HUES48 (cell line): ENCODE measurements around the gene HK1.
"Not testable (repeated sequence)": the region's sequence is repeated elsewhere in the genome, so short reads cannot be mapped to it uniquely, and the experiment has no call there.

Experiments used
- H3K27ac ChIP-seq: one replicate; pipeline ENCODE4 v1.7.0; 2013; ENCODE audit warnings: low read depth, low read length, inconsistent platforms
- H3K27me3 ChIP-seq: 2 replicates; pipeline ENCODE4 v1.6.1; 2013; ENCODE audit warnings: mild to moderate bottlenecking, low read length; ENCODE audit not compliant: control insufficient read depth, insufficient read depth
- H3K36me3 ChIP-seq: 2 replicates; pipeline ENCODE4 v1.6.1; 2013; ENCODE audit warnings: low read length; ENCODE audit not compliant: control insufficient read depth, insufficient read depth
- H3K4me1 ChIP-seq: 2 replicates; pipeline ENCODE4 v1.6.1; 2013; ENCODE audit warnings: mild to moderate bottlenecking, low read length; ENCODE audit not compliant: control insufficient read depth, insufficient read depth
- H3K4me3 ChIP-seq: 2 replicates; pipeline ENCODE4 v1.5.1; 2013; ENCODE audit warnings: mild to moderate bottlenecking, low read depth, low read length
- H3K9ac ChIP-seq: 2 replicates; pipeline ENCODE4 v1.6.1; 2013; ENCODE audit warnings: mild to moderate bottlenecking, low read depth, low read length, moderate library complexity
- H3K9me3 ChIP-seq: 2 replicates; pipeline ENCODE4 v1.6.1; 2013; ENCODE audit warnings: low read length; ENCODE audit not compliant: control insufficient read depth, insufficient read depth

The HK1 gene

DNA sequence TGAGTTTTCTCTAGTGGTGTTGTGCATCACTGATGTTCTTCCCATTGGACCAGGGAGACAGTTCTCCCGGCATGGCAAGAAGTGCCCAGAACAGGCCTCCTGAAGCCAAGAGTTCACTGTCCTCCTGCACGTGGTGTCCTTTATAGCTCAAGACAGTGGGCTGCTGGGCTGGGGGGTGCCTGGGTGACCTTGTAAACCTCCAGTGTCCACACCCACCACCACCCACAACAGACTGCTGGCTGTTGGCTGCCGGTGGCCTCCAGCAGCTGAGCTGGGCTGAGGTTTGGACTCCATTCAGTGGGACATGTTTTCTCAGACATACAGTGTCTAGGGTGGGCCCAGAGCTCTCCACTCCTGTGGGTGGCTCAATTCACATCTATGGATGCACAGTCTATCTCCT is 42.2 kb downstream of the HK1 start:
- Histone ChIP-seq H3K9me3 (no peaks in the 10 kb centered on the region), H3K27ac (no peak overlapping the region), H3K27me3 (no peaks in the 10 kb centered on the region), H3K36me3 (no peaks in the 10 kb centered on the region; the same call in 1 of the 2 replicates), H3K4me3 (peak overlapping the region; percentile 95; the same call in 1 of the 2 replicates), H3K9ac (no peak overlapping the region), H3K4me1 (peaks cover 54% of the 10 kb centered on the region)

DNA sequence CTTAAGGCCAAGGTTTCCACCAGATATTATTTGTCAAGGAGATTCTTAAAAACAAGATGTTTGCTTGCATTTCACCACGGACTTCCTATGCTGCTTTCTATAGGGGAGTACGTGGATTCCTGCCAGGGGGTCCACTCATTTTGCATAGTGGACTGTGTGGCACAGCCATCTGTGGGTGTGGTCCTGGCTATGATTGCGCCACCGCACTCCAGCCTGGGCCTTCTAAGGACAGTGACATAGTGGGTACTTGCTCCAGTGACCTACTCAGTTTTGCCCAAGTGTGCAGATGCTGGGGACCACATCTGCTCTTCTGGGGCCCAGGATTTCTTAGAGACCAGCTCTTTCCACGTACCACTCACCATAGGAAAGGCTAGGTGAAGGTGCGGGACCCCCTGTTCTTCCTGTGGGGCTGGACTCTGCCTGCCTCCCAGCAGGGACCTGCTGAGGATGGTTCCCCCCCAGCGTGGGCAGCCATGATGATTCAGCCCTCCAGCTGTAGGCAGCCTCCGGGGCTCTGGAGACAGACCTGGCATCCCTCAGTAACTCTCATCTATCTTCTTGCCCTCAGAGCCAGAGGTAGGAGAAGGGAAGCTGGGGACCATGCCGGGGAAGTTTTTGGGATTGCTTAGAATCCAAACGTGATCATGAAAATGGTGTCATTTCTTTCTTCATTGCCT is 42.9 kb downstream of the HK1 start:
- H3K9me3 ChIP-seq, result no peaks in the 10 kb centered on the region
- H3K4me1 ChIP-seq, result peaks cover 59% of the 10 kb centered on the region
- H3K27ac ChIP-seq, result no peak overlapping the region
- H3K36me3 ChIP-seq, result no peaks in the 10 kb centered on the region; the same call in 1 of the 2 replicates
- H3K9ac ChIP-seq, result no peak overlapping the region
- H3K4me3 ChIP-seq, result no peak overlapping the region
- H3K27me3 ChIP-seq, result no peaks in the 10 kb centered on the region

- no peak overlapping the region for H3K27ac ChIP-seq
- no peak overlapping the region for H3K9ac ChIP-seq
- no peaks in the 10 kb centered on the region; the same call in 1 of the 2 replicates for H3K36me3 ChIP-seq
- H3K9me3 ChIP-seq, result no peaks in the 10 kb centered on the region
- peaks cover 59% of the 10 kb centered on the region for H3K4me1 ChIP-seq
- no peaks in the 10 kb centered on the region for H3K27me3 ChIP-seq
- H3K4me3 ChIP-seq, result no peak overlapping the region
These were observed 43.6 kb downstream of the HK1 start for GRCh38 chr10:69321865-69322264.

DNA sequence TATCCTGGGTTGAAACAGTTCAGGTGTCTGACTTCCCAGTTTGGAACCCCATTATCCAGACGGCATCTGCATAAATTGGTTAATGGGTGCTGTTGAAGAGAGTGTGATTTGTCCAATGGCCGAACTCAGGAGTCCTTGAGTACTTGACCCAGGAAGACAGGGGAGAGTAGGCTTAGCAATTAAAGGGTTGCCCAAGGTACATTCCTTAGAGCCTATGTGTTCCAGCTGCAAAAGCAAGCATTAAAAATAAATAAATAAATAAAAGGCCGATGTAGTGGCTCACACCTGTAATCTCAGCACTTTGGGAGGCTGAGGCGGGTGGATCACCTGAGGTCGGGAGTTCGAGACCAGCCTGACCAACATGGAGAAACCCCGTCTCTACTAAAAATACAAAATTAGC is 44.0 kb downstream of the HK1 start:
- H3K9ac ChIP-seq, H3K36me3 ChIP-seq, H3K9me3 ChIP-seq, H3K27me3 ChIP-seq, H3K4me3 ChIP-seq, H3K27ac ChIP-seq: not testable (repeated sequence)
- H3K4me1 ChIP-seq, result peaks cover 59% of the 10 kb centered on the region

GRCh38 chr10:69323622-69324021 is 45.3 kb downstream of the HK1 start:
- H3K4me1 ChIP-seq, result peaks cover 66% of the 10 kb centered on the region
- no peak overlapping the region for H3K4me3 ChIP-seq
- H3K9ac ChIP-seq, result no peak overlapping the region
- H3K27me3 ChIP-seq, result no peaks in the 10 kb centered on the region
- H3K9me3 ChIP-seq, result no peaks in the 10 kb centered on the region
- no peak overlapping the region for H3K27ac ChIP-seq
- H3K36me3 ChIP-seq, result no peaks in the 10 kb centered on the region; the same call in 1 of the 2 replicates

GRCh38 chr10:69324583-69324982 is 46.3 kb downstream of the HK1 start:
- H3K4me3 ChIP-seq, result no peak overlapping the region
- no peak overlapping the region for H3K27ac ChIP-seq
- H3K4me1 ChIP-seq, result peaks cover 75% of the 10 kb centered on the region
- H3K27me3 ChIP-seq, result no peaks in the 10 kb centered on the region
- no peak overlapping the region for H3K9ac ChIP-seq
- H3K9me3 ChIP-seq, result no peaks in the 10 kb centered on the region
- no peaks in the 10 kb centered on the region; the same call in 1 of the 2 replicates for H3K36me3 ChIP-seq

DNA sequence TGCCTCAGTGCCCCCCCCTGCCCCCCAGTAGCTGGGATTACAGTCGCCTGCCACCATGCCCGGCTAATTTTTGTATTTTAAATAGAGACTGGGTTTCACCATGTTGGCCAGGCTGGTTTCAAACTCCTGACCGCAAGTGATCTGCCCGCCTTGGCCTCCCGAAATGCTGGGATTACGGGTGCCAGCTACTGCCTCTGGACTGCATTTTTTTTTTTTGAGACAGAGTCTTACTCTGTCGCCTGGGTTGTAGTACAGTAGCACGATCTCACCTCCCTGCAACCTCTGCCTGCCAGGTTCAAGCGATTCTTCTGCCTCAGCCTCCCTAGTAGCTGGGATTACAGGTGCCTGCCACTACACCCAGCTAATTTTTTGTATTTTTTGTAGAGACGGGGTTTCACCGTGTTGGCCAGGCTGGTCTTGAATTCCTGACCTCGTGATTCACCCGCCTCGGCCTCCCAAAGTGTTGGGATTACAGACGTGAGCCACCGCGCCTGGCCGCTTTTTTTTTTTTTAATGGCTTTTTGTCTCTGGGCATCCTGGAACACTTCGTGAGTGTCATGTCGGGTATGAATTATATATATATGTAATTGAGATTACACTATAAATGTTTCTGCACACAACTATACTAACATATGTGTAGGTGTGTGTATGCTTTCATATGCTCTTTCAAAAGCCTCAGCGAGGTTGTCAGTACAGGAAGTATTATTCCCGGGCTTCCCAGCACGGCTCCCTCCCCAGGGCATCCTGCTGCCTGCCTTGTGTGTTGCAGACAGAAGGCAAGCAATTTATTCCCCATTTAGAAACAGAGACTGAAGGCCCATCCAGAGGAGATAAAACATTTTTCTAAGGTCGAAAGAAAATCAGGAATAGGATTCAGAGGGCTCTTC is 47.6 kb downstream of the HK1 start:
- Histone ChIP-seq H3K4me3 (peak overlapping the region; percentile 18), H3K4me1 (peaks cover 76% of the 10 kb centered on the region), H3K27ac (peak overlapping the region; percentile 84)
- H3K27me3 ChIP-seq, H3K36me3 ChIP-seq, H3K9me3 ChIP-seq, H3K9ac ChIP-seq: not testable (repeated sequence)

GRCh38 chr10:69326692-69327091 is 48.4 kb downstream of the HK1 start:
- peak overlapping the region; percentile 84 for H3K27ac ChIP-seq
- H3K9ac ChIP-seq, result no peak overlapping the region

GRCh38 chr10:69327463-69328379 is 49.4 kb downstream of the HK1 start:
- H3K9me3 ChIP-seq, result no peaks in the 10 kb centered on the region
- H3K9ac ChIP-seq, result peak overlapping the region; percentile 58; the same call in 1 of the 2 replicates
- peaks cover 70% of the 10 kb centered on the region for H3K4me1 ChIP-seq
- H3K27me3 ChIP-seq, result no peaks in the 10 kb centered on the region
- peak overlapping the region; percentile 37 for H3K27ac ChIP-seq
- no peaks in the 10 kb centered on the region; the same call in 1 of the 2 replicates for H3K36me3 ChIP-seq
- H3K4me3 ChIP-seq, result no peak overlapping the region

More at GRCh38 chr10:69326692-69327091, 48.4 kb downstream of the HK1 start:
- H3K9me3 ChIP-seq, result no peaks in the 10 kb centered on the region
- H3K4me3 ChIP-seq, result no peak overlapping the region
- H3K27me3 ChIP-seq, result no peaks in the 10 kb centered on the region
- peaks cover 72% of the 10 kb centered on the region for H3K4me1 ChIP-seq
- no peaks in the 10 kb centered on the region; the same call in 1 of the 2 replicates for H3K36me3 ChIP-seq

GRCh38 chr10:69328380-69328735 is 50.1 kb downstream of the HK1 start:
- H3K9ac ChIP-seq, result peak overlapping the region; percentile 58; the same call in 1 of the 2 replicates
- no peak overlapping the region for H3K4me3 ChIP-seq
- H3K4me1 ChIP-seq, result peaks cover 76% of the 10 kb centered on the region
- peak overlapping the region; percentile 21 for H3K27ac ChIP-seq
- H3K9me3 ChIP-seq, result no peaks in the 10 kb centered on the region
- H3K27me3 ChIP-seq, result no peaks in the 10 kb centered on the region
- H3K36me3 ChIP-seq, result no peaks in the 10 kb centered on the region; the same call in 1 of the 2 replicates
